HEK293 (cell line): Measurements from ENCODE around the gene BET1L.
A peak's percentile ranks its signal among the peaks of the same experiment; 100 is the strongest.

ENCODE experiments used
- CTCF ChIP-seq: fragments of 450-650 bp; formaldehyde crosslinking; IDR thresholded peaks from 2 replicates; pipeline ENCODE4 v1.5.1; 2016; ENCODE audit warnings: missing biosample characterization, missing genetic modification characterization
- GLI2 ChIP-seq: fragments of 450-650 bp; formaldehyde crosslinking; IDR thresholded peaks from 2 replicates; pipeline ENCODE4; 2017; ENCODE audit warnings: missing biosample characterization, missing genetic modification characterization, low read depth, borderline replicate concordance
- HOXC10 ChIP-seq: sonication (generic); formaldehyde crosslinking; IDR thresholded peaks from 2 replicates; pipeline ENCODE4 v1.8.1; 2023; ENCODE audit warnings: mild to moderate bottlenecking, missing genetic modification reagents
- KLF1 ChIP-seq: fragments of 450-650 bp; formaldehyde crosslinking; IDR thresholded peaks from 2 replicates; pipeline ENCODE4 v1.5.1; 2016; ENCODE audit warnings: missing biosample characterization, missing genetic modification characterization
- KLF17 ChIP-seq: fragments of 450-650 bp; formaldehyde crosslinking; IDR thresholded peaks from 2 replicates; pipeline ENCODE4 v1.5.1; 2016; ENCODE audit warnings: missing biosample characterization, missing genetic modification characterization
- MEIS1 ChIP-seq: sonication (generic); formaldehyde crosslinking; IDR thresholded peaks from 2 replicates; pipeline ENCODE4 v1.8.1; 2022; ENCODE audit warnings: missing genetic modification reagents, mild to moderate bottlenecking, borderline replicate concordance
- OSR2 ChIP-seq: fragments of 450-650 bp; formaldehyde crosslinking; IDR thresholded peaks from 2 replicates; pipeline ENCODE4 v1.5.1; 2016; ENCODE audit warnings: missing biosample characterization, missing genetic modification characterization
- OVOL3 ChIP-seq: fragments of 450-650 bp; formaldehyde crosslinking; IDR thresholded peaks from 2 replicates; pipeline ENCODE4 v1.5.1; 2016; ENCODE audit warnings: missing biosample characterization, missing genetic modification characterization
- PRDM6 ChIP-seq: fragments of 450-650 bp; formaldehyde crosslinking; IDR thresholded peaks from 2 replicates; pipeline ENCODE4 v1.5.1; 2017; ENCODE audit warnings: missing biosample characterization, missing genetic modification characterization
- SCRT1 ChIP-seq: fragments of 450-650 bp; formaldehyde crosslinking; IDR thresholded peaks from 2 replicates; pipeline ENCODE4 v1.5.1; 2016; ENCODE audit warnings: missing biosample characterization, missing genetic modification characterization, borderline replicate concordance
- ZBTB10 ChIP-seq: fragments of 450-650 bp; formaldehyde crosslinking; IDR thresholded peaks from 2 replicates; pipeline ENCODE4 v1.5.1; 2016; ENCODE audit warnings: missing biosample characterization, missing genetic modification characterization
- ZBTB48 ChIP-seq: fragments of 450-650 bp; formaldehyde crosslinking; IDR thresholded peaks from 2 replicates; pipeline ENCODE4 v1.5.1; 2016; ENCODE audit warnings: missing biosample characterization, missing genetic modification characterization
- ZNF121 ChIP-seq: fragments of 450-650 bp; formaldehyde crosslinking; IDR thresholded peaks from 2 replicates; pipeline ENCODE4 v1.5.1; 2016; ENCODE audit warnings: missing biosample characterization, missing genetic modification characterization
- ZNF221 ChIP-seq: fragments of 450-650 bp; formaldehyde crosslinking; IDR thresholded peaks from 2 replicates; pipeline ENCODE4 v1.5.1; 2017; ENCODE audit warnings: missing biosample characterization, missing genetic modification characterization, borderline replicate concordance
- ZNF610 ChIP-seq: fragments of 450-650 bp; formaldehyde crosslinking; IDR thresholded peaks from 2 replicates; pipeline ENCODE4 v1.5.1; 2016; ENCODE audit warnings: missing biosample characterization, missing genetic modification characterization, borderline replicate concordance
- ZNF664 ChIP-seq: fragments of 450-650 bp; formaldehyde crosslinking; IDR thresholded peaks from 2 replicates; pipeline ENCODE4 v1.5.1; 2016; ENCODE audit warnings: missing biosample characterization, missing genetic modification characterization
- ZNF776 ChIP-seq: fragments of 450-650 bp; formaldehyde crosslinking; IDR thresholded peaks from 2 replicates; pipeline ENCODE4 v1.5.0; 2017; ENCODE audit warnings: missing biosample characterization, missing genetic modification characterization, borderline replicate concordance
- TF ChIP-seq, protein P1 (sequence below): fragments of 450-650 bp; formaldehyde crosslinking; conservative IDR thresholded peaks from 2 replicates; pipeline ENCODE4 v1.5.1; 2016; ENCODE audit warnings: low read depth, missing biosample characterization, missing genetic modification characterization
- TF ChIP-seq, protein P2 (sequence below): fragments of 450-650 bp; formaldehyde crosslinking; IDR thresholded peaks from 2 replicates; pipeline ENCODE4 v1.5.1; 2016; ENCODE audit warnings: missing biosample characterization, missing genetic modification characterization
- TF ChIP-seq, protein P3 (sequence below): fragments of 450-650 bp; formaldehyde crosslinking; IDR thresholded peaks from 2 replicates; pipeline ENCODE4 v1.5.1; 2017; ENCODE audit warnings: missing biosample characterization, mild to moderate bottlenecking, missing genetic modification characterization, moderate library complexity
- TF ChIP-seq, protein P4 (sequence below): fragments of 450-650 bp; formaldehyde crosslinking; IDR thresholded peaks from 2 replicates; pipeline ENCODE4 v1.5.1; 2016; ENCODE audit warnings: missing biosample characterization, missing genetic modification characterization

The BET1L gene

GRCh38 chr11:207208-207862, at the start of gene BET1L, which contains the start of gene RIC8A (continued):
- TF ChIP-seq, protein P1, sequence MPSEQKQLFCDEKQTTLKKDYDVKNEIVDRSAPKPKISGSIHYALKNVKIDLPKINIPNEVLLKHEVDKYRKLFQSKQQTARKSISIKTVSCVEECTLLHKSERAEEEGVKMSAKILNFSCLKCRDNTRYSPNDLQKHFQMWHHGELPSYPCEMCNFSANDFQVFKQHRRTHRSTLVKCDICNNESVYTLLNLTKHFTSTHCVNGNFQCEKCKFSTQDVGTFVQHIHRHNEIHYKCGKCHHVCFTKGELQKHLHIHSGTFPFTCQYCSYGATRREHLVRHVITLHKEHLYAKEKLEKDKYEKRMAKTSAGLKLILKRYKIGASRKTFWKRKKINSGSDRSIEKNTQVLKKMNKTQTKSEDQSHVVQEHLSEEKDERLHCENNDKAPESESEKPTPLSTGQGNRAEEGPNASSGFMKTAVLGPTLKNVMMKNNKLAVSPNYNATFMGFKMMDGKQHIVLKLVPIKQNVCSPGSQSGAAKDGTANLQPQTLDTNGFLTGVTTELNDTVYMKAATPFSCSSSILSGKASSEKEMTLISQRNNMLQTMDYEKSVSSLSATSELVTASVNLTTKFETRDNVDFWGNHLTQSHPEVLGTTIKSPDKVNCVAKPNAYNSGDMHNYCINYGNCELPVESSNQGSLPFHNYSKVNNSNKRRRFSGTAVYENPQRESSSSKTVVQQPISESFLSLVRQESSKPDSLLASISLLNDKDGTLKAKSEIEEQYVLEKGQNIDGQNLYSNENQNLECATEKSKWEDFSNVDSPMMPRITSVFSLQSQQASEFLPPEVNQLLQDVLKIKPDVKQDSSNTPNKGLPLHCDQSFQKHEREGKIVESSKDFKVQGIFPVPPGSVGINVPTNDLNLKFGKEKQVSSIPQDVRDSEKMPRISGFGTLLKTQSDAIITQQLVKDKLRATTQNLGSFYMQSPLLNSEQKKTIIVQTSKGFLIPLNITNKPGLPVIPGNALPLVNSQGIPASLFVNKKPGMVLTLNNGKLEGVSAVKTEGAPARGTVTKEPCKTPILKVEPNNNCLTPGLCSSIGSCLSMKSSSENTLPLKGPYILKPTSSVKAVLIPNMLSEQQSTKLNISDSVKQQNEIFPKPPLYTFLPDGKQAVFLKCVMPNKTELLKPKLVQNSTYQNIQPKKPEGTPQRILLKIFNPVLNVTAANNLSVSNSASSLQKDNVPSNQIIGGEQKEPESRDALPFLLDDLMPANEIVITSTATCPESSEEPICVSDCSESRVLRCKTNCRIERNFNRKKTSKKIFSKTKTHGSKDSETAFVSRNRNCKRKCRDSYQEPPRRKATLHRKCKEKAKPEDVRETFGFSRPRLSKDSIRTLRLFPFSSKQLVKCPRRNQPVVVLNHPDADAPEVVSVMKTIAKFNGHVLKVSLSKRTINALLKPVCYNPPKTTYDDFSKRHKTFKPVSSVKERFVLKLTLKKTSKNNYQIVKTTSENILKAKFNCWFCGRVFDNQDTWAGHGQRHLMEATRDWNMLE (tag by site-specific recombination): peak; percentile 63
- TF ChIP-seq OVOL3 (tag by site-specific recombination): no peak
- TF ChIP-seq CTCF: no peak; the same call in 1 of the 2 replicates
- no peak for TF ChIP-seq ZBTB10 (tag by site-specific recombination)
- no peak for TF ChIP-seq ZBTB48 (tag by site-specific recombination)
- no peak for TF ChIP-seq MEIS1 (CRISPR knock-in tag)
- no peak for TF ChIP-seq SCRT1 (tag by site-specific recombination)
- TF ChIP-seq OSR2 (tag by site-specific recombination): 0 out of 2 replicates have a peak, but pooled peaks have one; percentile 14
- TF ChIP-seq KLF17 (tag by site-specific recombination): no peak
- TF ChIP-seq ZNF121 (tag by site-specific recombination): no peak
- no peak for TF ChIP-seq ZNF221 (tag by site-specific recombination)
- peak; percentile 26; the same call in 1 of the 2 replicates for TF ChIP-seq KLF1
- no peak for TF ChIP-seq GLI2 (tag by site-specific recombination)
- no peak for TF ChIP-seq HOXC10
- TF ChIP-seq ZNF664 (tag by site-specific recombination): no peak
- no peak for TF ChIP-seq ZNF610 (tag by site-specific recombination)
- no peak for TF ChIP-seq PRDM6 (tag by site-specific recombination)
- TF ChIP-seq, protein P2, sequence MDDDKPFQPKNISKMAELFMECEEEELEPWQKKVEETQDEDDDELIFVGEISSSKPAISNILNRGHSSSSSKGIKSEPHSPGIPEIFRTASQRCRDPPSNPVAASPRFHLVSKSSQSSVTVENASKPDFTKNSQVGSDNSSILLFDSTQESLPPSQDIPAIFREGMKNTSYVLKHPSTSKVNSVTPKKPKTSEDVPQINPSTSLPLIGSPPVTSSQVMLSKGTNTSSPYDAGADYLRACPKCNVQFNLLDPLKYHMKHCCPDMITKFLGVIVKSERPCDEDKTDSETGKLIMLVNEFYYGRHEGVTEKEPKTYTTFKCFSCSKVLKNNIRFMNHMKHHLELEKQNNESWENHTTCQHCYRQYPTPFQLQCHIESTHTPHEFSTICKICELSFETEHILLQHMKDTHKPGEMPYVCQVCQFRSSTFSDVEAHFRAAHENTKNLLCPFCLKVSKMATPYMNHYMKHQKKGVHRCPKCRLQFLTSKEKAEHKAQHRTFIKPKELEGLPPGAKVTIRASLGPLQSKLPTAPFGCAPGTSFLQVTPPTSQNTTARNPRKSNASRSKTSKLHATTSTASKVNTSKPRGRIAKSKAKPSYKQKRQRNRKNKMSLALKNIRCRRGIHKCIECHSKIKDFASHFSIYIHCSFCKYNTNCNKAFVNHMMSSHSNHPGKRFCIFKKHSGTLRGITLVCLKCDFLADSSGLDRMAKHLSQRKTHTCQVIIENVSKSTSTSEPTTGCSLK (tag by site-specific recombination): no peak
- TF ChIP-seq ZNF776 (tag by site-specific recombination): no peak
- TF ChIP-seq, protein P3, sequence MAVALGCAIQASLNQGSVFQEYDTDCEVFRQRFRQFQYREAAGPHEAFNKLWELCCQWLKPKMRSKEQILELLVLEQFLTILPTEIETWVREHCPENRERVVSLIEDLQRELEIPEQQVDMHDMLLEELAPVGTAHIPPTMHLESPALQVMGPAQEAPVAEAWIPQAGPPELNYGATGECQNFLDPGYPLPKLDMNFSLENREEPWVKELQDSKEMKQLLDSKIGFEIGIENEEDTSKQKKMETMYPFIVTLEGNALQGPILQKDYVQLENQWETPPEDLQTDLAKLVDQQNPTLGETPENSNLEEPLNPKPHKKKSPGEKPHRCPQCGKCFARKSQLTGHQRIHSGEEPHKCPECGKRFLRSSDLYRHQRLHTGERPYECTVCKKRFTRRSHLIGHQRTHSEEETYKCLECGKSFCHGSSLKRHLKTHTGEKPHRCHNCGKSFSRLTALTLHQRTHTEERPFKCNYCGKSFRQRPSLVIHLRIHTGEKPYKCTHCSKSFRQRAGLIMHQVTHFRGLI (tag by site-specific recombination): no peak
- TF ChIP-seq, protein P4, sequence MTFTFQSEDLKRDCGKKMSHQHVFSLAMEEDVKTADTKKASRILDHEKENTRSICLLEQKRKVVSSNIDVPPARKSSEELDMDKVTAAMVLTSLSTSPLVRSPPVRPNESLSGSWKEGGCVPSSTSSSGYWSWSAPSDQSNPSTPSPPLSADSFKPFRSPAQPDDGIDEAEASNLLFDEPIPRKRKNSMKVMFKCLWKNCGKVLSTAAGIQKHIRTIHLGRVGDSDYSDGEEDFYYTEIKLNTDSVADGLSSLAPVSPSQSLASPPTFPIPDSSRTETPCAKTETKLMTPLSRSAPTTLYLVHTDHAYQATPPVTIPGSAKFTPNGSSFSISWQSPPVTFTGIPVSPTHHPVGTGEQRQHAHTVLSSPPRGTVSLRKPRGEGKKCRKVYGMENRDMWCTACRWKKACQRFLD (tag by site-specific recombination): no peak
